HG03460 (cell line): ENCODE measurements around the gene GLIPR2.
"Not testable (repeated sequence)": the region's sequence is repeated elsewhere in the genome, so short reads cannot be mapped to it uniquely, and the experiment has no call there.

Source experiments
- ATAC-seq: cut with Tn5 transposase; IDR thresholded peaks from one replicate; pipeline ENCODE4 v1.9.1; 2021; ENCODE audit not compliant: unreplicated experiment

Gene GLIPR2

GRCh38 chr9:36136272-36136893 lies at the start of gene GLIPR2:
Gene GLIPR2, plus strand, starts transcription at chr9:36136733. Its CDS starts 46 bp downstream, at chr9:36136779.
- peak; percentile 90 for ATAC-seq

GRCh38 chr9:36087054-36087453 lies 49.5 kb upstream of the GLIPR2 start:
- ATAC-seq, result not testable (repeated sequence)

- no peak for ATAC-seq
Observed at GRCh38 chr9:36088020-36088419, 48.5 kb upstream of the GLIPR2 start.

- ATAC-seq, result no peak
Observed at GRCh38 chr9:36091026-36091953, 45.2 kb upstream of the GLIPR2 start.

GRCh38 chr9:36092014-36092413 lies 44.5 kb upstream of the GLIPR2 start:
- no peak for ATAC-seq

- ATAC-seq, result peak; percentile 90
Observed at GRCh38 chr9:36092509-36093215, 43.9 kb upstream of the GLIPR2 start.

GRCh38 chr9:36093384-36093783 lies 43.1 kb upstream of the GLIPR2 start:
- no peak for ATAC-seq

GRCh38 chr9:36099718-36100117 lies 36.8 kb upstream of the GLIPR2 start:
- ATAC-seq, result no peak

GRCh38 chr9:36100532-36100931 lies 36.0 kb upstream of the GLIPR2 start:
- ATAC-seq, result no peak

GRCh38 chr9:36101916-36102741 lies 34.4 kb upstream of the GLIPR2 start:
- ATAC-seq, result no peak

- no peak for ATAC-seq
Observed at GRCh38 chr9:36102742-36103495, 33.6 kb upstream of the GLIPR2 start.

GRCh38 chr9:36109071-36109470 lies 27.5 kb upstream of the GLIPR2 start:
- no peak for ATAC-seq

GRCh38 chr9:36110434-36110833 lies 26.1 kb upstream of the GLIPR2 start:
- ATAC-seq, result no peak

GRCh38 chr9:36112516-36112915 lies 24.0 kb upstream of the GLIPR2 start:
- ATAC-seq, result no peak

- no peak for ATAC-seq
Observed at GRCh38 chr9:36113999-36114398, 22.5 kb upstream of the GLIPR2 start.

GRCh38 chr9:36116593-36116992 lies 19.9 kb upstream of the GLIPR2 start:
- ATAC-seq, result no peak

- ATAC-seq, result no peak
Observed at GRCh38 chr9:36118201-36118600, 18.3 kb upstream of the GLIPR2 start.

- no peak for ATAC-seq
Observed at GRCh38 chr9:36118706-36119105, 17.8 kb upstream of the GLIPR2 start.

GRCh38 chr9:36119476-36119875 lies 17.1 kb upstream of the GLIPR2 start:
- ATAC-seq, result no peak

- ATAC-seq, result no peak
Observed at GRCh38 chr9:36120705-36121104, 15.8 kb upstream of the GLIPR2 start.
